Sigmoid colon (tissue), 7 donors: Measurements from ENCODE around the gene MYO15A. TPM values are rescaled to one million over a fixed set of nuclear protein-coding genes. Genes with fewer than 3 reads are reported as not detected.

Experiments
- DNase-seq: peaks from one replicate; pipeline ENCODE4 v3.0.0-alpha.2; 2019
- H3K27ac ChIP-seq, 4 donors: fragments of 200-600 bp; sonication (generic); one replicate each; pipeline ENCODE4 v1.5.1; 2016 to 2019; ENCODE audit warnings: mild to moderate bottlenecking in 1 of 4
- H3K27me3 ChIP-seq, 3 donors: fragments of 200-600 bp; sonication (generic); one replicate each; pipeline ENCODE4 v1.5.1; 2019; ENCODE audit warnings: mild to moderate bottlenecking in 1 of 3
- H3K36me3 ChIP-seq, 4 donors: fragments of 200-600 bp; sonication (generic); one replicate each; pipeline ENCODE4 v1.5.1; 2016 to 2019
- H3K4me1 ChIP-seq, 4 donors: fragments of 200-600 bp; sonication (generic); one replicate each; pipeline ENCODE4 v1.5.1; 2017 to 2019
- H3K4me3 ChIP-seq, 4 donors: fragments of 200-600 bp; sonication (generic); one replicate each; pipeline ENCODE4 v1.5.1; 2017 to 2019; ENCODE audit warnings: mild to moderate bottlenecking in 2 of 4, moderate library complexity in 1 of 4
- H3K9me3 ChIP-seq, 4 donors: fragments of 200-600 bp in 3 of 4; sonication (generic) in 3 of 4; one replicate each; pipeline versions ENCODE4 v1.5.1 to v1.6.1; 2013 to 2019
- CTCF ChIP-seq, 4 experiments: fragments of 450-650 bp in 3 of 4; fragments of 200-600 bp in 1 of 4; IDR thresholded peaks; one replicate each; pipeline ENCODE4 v1.5.1; 2016 to 2019; ENCODE audit warnings: antibody characterized with exemption in 4 of 4, mild to moderate bottlenecking in 3 of 4, moderate library complexity in 2 of 4
- EP300 ChIP-seq, 4 donors: sonication (generic); formaldehyde crosslinking; IDR thresholded peaks; one replicate each; pipeline ENCODE4 v1.6.1; 2017; ENCODE audit warnings: antibody characterized with exemption in 4 of 4
- POLR2A ChIP-seq, 2 donors: fragments of 450-650 bp; IDR thresholded peaks; one replicate each; pipeline ENCODE4 v1.6.1; 2016; ENCODE audit warnings: antibody characterized with exemption in 2 of 2, mild to moderate bottlenecking in 2 of 2, moderate library complexity in 2 of 2
- POLR2AphosphoS5 ChIP-seq, 4 donors: sonication (generic); formaldehyde crosslinking; IDR thresholded peaks; one replicate each; pipeline ENCODE4 v1.6.1; 2017; ENCODE audit warnings: antibody characterized with exemption in 4 of 4
- WGBS, 2 donors: extraction: QIAGEN DNeasy Blood & Tissue Kit; methylation state at CpG; one replicate each; pipeline ENCODE4 v1.1.7; 2013; 5-methylcytosine and 5-hydroxymethylcytosine counted together
- intact Hi-C: fragments of 100-400 bp; cut with DNase I; formaldehyde crosslinking; loops from one replicate; pipeline ENCODE4 v1.15.1; 2023
- polyA plus RNA-seq, 3 donors: library from polyadenylated mRNA; stranded (reverse); fragments of 200-250 nt; gene quantifications; one replicate each; pipeline ENCODE4 v1.2.3, GENCODE V29; 2013
- total RNA-seq, 4 donors: library from RNA; depleted of rRNA; stranded (reverse); fragments of >200 nt; gene quantifications; one replicate each; pipeline ENCODE4 v1.1.0, GENCODE V29; 2016
- donor health status: healthy with polysubstance abuse.
- donor health status: Bipolar disorder and iron deficiency.
- donor health status: healthy.

MYO15A gene
- total and polyA plus RNA-seq, 7 donors: 0.60 to 3.6 (median 0.72) TPM; not detected in 1

GRCh38 chr17:18176176-18176575 lies 67.6 kb downstream of the MYO15A start:
- no peak overlapping the region for H3K27ac ChIP-seq
- peaks cover 0 to 2% (median 0%) of the 10 kb centered on the region in 4 donors for H3K4me1 ChIP-seq
- intact Hi-C loops: no loop called here
- no peaks in the 10 kb centered on the region for H3K36me3 ChIP-seq
- no peak for TF ChIP-seq EP300 (IDR thresholded peaks at IDR 0.05)
- no peak for TF ChIP-seq POLR2A (IDR thresholded peaks at IDR 0.05)
- TF ChIP-seq POLR2AphosphoS5 (IDR thresholded peaks at IDR 0.05): no peak
- no peak for TF ChIP-seq CTCF (IDR thresholded peaks at IDR 0.05)
- H3K4me3 ChIP-seq: no peak overlapping the region
- no peaks in the 10 kb centered on the region for H3K9me3 ChIP-seq
- no peak for DNase-seq
- 68 to 87% methylated on average over 7 of the region's 7 CpGs for WGBS, 2 donors
- no peaks in the 10 kb centered on the region for H3K27me3 ChIP-seq

GRCh38 chr17:18177133-18177532 lies 68.6 kb downstream of the MYO15A start:
- Histone ChIP-seq H3K27me3 (no peaks in the 10 kb centered on the region), H3K27ac (no peak overlapping the region), H3K9me3 (no peaks in the 10 kb centered on the region), H3K4me1 (peaks cover 0 to 12% (median 8%) of the 10 kb centered on the region in 4 donors), H3K4me3 (no peak overlapping the region), H3K36me3 (no peaks in the 10 kb centered on the region)
- intact Hi-C loops: no loop called here
- no peak for DNase-seq
- TF ChIP-seq EP300 (IDR thresholded peaks at IDR 0.05) (no peak), POLR2A (IDR thresholded peaks at IDR 0.05) (no peak), POLR2AphosphoS5 (IDR thresholded peaks at IDR 0.05) (no peak), CTCF (IDR thresholded peaks at IDR 0.05) (no peak)

GRCh38 chr17:18177722-18178121 lies 69.2 kb downstream of the MYO15A start:
- Histone ChIP-seq H3K27ac (no peak overlapping the region), H3K36me3 (no peaks in the 10 kb centered on the region), H3K4me3 (no peak overlapping the region), H3K27me3 (no peaks in the 10 kb centered on the region), H3K9me3 (no peaks in the 10 kb centered on the region), H3K4me1 (peaks cover 0 to 16% (median 13%) of the 10 kb centered on the region in 4 donors)
- DNase-seq: no peak
- intact Hi-C loops: no loop called here
- TF ChIP-seq EP300 (IDR thresholded peaks at IDR 0.05) (no peak), POLR2A (IDR thresholded peaks at IDR 0.05) (no peak), POLR2AphosphoS5 (IDR thresholded peaks at IDR 0.05) (no peak), CTCF (IDR thresholded peaks at IDR 0.05) (no peak)
- 95% methylated on average over 8 of the region's 8 CpGs for WGBS, 2 donors

- H3K4me1 ChIP-seq: peaks cover 0 to 16% (median 13%) of the 10 kb centered on the region in 4 donors
- H3K36me3 ChIP-seq: no peaks in the 10 kb centered on the region
- no peaks in the 10 kb centered on the region for H3K27me3 ChIP-seq
- intact Hi-C loops: no loop called here
- no peaks in the 10 kb centered on the region for H3K9me3 ChIP-seq
- DNase-seq: no peak
- WGBS, 2 donors: 22 to 70% methylated on average over 1 of the region's 1 CpG
- H3K27ac ChIP-seq: no peak overlapping the region
- TF ChIP-seq EP300 (IDR thresholded peaks at IDR 0.05) (no peak), CTCF (IDR thresholded peaks at IDR 0.05) (no peak), POLR2A (IDR thresholded peaks at IDR 0.05) (no peak)
- no peak overlapping the region for H3K4me3 ChIP-seq
These were observed 70.6 kb downstream of the MYO15A start for GRCh38 chr17:18179196-18179595.

- no peak for DNase-seq
- H3K4me3 ChIP-seq: no peak overlapping the region
- H3K27ac ChIP-seq: no peak overlapping the region
- intact Hi-C loops: loop anchor here (5.0 to 10.0 kb wide), 3 partner anchors 77 to 495 kb away; partner anchors contain the start of genes DRG2, FLII and RAI1
- TF ChIP-seq POLR2AphosphoS5 (IDR thresholded peaks at IDR 0.05) (no peak), EP300 (IDR thresholded peaks at IDR 0.05) (no peak), POLR2A (IDR thresholded peaks at IDR 0.05) (no peak)
- no peaks in the 10 kb centered on the region for H3K9me3 ChIP-seq
- peaks cover 0 to 17% (median 15%) of the 10 kb centered on the region in 4 donors for H3K4me1 ChIP-seq
- 95 to 96% methylated on average over 7 of the region's 7 CpGs for WGBS, 2 donors
- H3K27me3 ChIP-seq: no peaks in the 10 kb centered on the region
- no peaks in the 10 kb centered on the region for H3K36me3 ChIP-seq
These were observed 71.2 kb downstream of the MYO15A start for GRCh38 chr17:18179804-18180203.
